Fibroblast of pulmonary artery (primary cell): Measurements from ENCODE around the gene WWOX.
A peak's percentile ranks its signal among the peaks of the same experiment; 100 is the strongest.

Experiments
- DNase-seq: peaks from one replicate; pipeline ENCODE4 v3.0.0-alpha.2; 2010; ENCODE audit warnings: low read depth
- H3K4me3 ChIP-seq: replicated peaks from 2 replicates; pipeline ENCODE4 v1.5.1; 2011; ENCODE audit warnings: low read depth, mild to moderate bottlenecking, control low read depth, low read length, moderate library complexity
- CTCF ChIP-seq: IDR thresholded peaks from 2 replicates; pipeline ENCODE4 v1.5.1; 2011; ENCODE audit warnings: mild to moderate bottlenecking, control low read depth, low read length, inconsistent platforms; ENCODE audit errors: missing control alignments

WWOX gene

GRCh38 chr16:78396673-78397072 lies 297.2 kb downstream of the WWOX start:
- no peak overlapping the region for H3K4me3 ChIP-seq
- no peak for DNase-seq
- TF ChIP-seq CTCF = no peak

- TF ChIP-seq CTCF = no peak
- no peak overlapping the region for H3K4me3 ChIP-seq
- DNase-seq = no peak
Measured at GRCh38 chr16:78399384-78399783, 299.9 kb downstream of the WWOX start.

- no peak for DNase-seq
- no peak for TF ChIP-seq CTCF
- no peak overlapping the region for H3K4me3 ChIP-seq
Measured at GRCh38 chr16:78402833-78403232, 303.4 kb downstream of the WWOX start.

- TF ChIP-seq CTCF = no peak
- no peak for DNase-seq
- H3K4me3 ChIP-seq = no peak overlapping the region
Measured at GRCh38 chr16:78405040-78405439, 305.6 kb downstream of the WWOX start.

GRCh38 chr16:78405833-78406232 lies 306.4 kb downstream of the WWOX start:
- no peak overlapping the region for H3K4me3 ChIP-seq
- no peak for DNase-seq
- no peak for TF ChIP-seq CTCF

GRCh38 chr16:78407191-78407590 lies 307.7 kb downstream of the WWOX start:
- peak; percentile 1 for DNase-seq
- no peak for TF ChIP-seq CTCF
- no peak overlapping the region for H3K4me3 ChIP-seq

- no peak for DNase-seq
- no peak overlapping the region for H3K4me3 ChIP-seq
- TF ChIP-seq CTCF = no peak
Measured at GRCh38 chr16:78413651-78414050, 314.2 kb downstream of the WWOX start.
